T-helper 9 cell (primary cell): ENCODE measurements around the gene WDR7.

Source experiments
- DNase-seq: peaks from one replicate; pipeline ENCODE4 v3.0.0-alpha.2; 2020

The WDR7 gene

GRCh38 chr18:56812674-56813073 is 161.5 kb downstream of the WDR7 start:
- no peak for DNase-seq

GRCh38 chr18:56815926-56816325 is 164.8 kb downstream of the WDR7 start:
- no peak for DNase-seq

- no peak for DNase-seq
Observed at GRCh38 chr18:56823986-56824565, 172.9 kb downstream of the WDR7 start.

GRCh38 chr18:56825321-56825720 is 174.2 kb downstream of the WDR7 start:
- no peak for DNase-seq

- no peak for DNase-seq
Observed at GRCh38 chr18:56825878-56826277, 174.7 kb downstream of the WDR7 start.

- no peak for DNase-seq
Observed at GRCh38 chr18:56831988-56832387, 180.8 kb downstream of the WDR7 start.

GRCh38 chr18:56835331-56835730 is 184.2 kb downstream of the WDR7 start:
- no peak for DNase-seq

- DNase-seq, result no peak
Observed at GRCh38 chr18:56836173-56836572, 185.0 kb downstream of the WDR7 start.

GRCh38 chr18:56841836-56842235 is 190.7 kb downstream of the WDR7 start:
- DNase-seq, result no peak

- DNase-seq, result no peak
Observed at GRCh38 chr18:56843241-56843640, 192.1 kb downstream of the WDR7 start.

GRCh38 chr18:56844556-56844955 is 193.4 kb downstream of the WDR7 start:
- DNase-seq, result no peak

- DNase-seq, result no peak
Observed at GRCh38 chr18:56851774-56852173, 200.6 kb downstream of the WDR7 start.

GRCh38 chr18:56853961-56854360 is 202.8 kb downstream of the WDR7 start:
- DNase-seq, result no peak

GRCh38 chr18:56861244-56861643 is 210.1 kb downstream of the WDR7 start:
- DNase-seq, result no peak

GRCh38 chr18:56869189-56869777 is 218.1 kb downstream of the WDR7 start:
- DNase-seq, result no peak

- DNase-seq, result no peak
Observed at GRCh38 chr18:56870982-56871381, 219.8 kb downstream of the WDR7 start.

- DNase-seq, result no peak
Observed at GRCh38 chr18:56872140-56872539, 221.0 kb downstream of the WDR7 start.

- DNase-seq, result no peak
Observed at GRCh38 chr18:56873441-56874140, 222.4 kb downstream of the WDR7 start.

- no peak for DNase-seq
Observed at GRCh38 chr18:56878711-56879110, 227.6 kb downstream of the WDR7 start.

GRCh38 chr18:56884511-56884910 is 233.4 kb downstream of the WDR7 start:
- no peak for DNase-seq

- no peak for DNase-seq
Observed at GRCh38 chr18:56888978-56889377, 237.8 kb downstream of the WDR7 start.

- no peak for DNase-seq
Observed at GRCh38 chr18:56889621-56890020, 238.5 kb downstream of the WDR7 start.

GRCh38 chr18:56890632-56891031 is 239.5 kb downstream of the WDR7 start:
- no peak for DNase-seq

- no peak for DNase-seq
Observed at GRCh38 chr18:56891116-56891515, 240.0 kb downstream of the WDR7 start.
